WI38 (cell line): ENCODE data around the gene SSNA1.

Experiments
- H3K4me3 ChIP-seq: 2 replicates; pipeline ENCODE4 v1.5.1; 2011; ENCODE audit warnings: low read depth, mild to moderate bottlenecking, control low read depth, low read length
- CTCF ChIP-seq: IDR thresholded peaks from 2 replicates; pipeline ENCODE4 v1.5.1; 2012; ENCODE audit warnings: low read depth, mild to moderate bottlenecking, control low read depth, low read length

Gene SSNA1, protein sequence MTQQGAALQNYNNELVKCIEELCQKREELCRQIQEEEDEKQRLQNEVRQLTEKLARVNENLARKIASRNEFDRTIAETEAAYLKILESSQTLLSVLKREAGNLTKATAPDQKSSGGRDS

GRCh38 chr9:137188490-137189296, at the start of gene SSNA1, which contains the start of gene ANAPC2:
TSS of gene SSNA1 (plus strand) at chr9:137188676. CDS start at chr9:137188727, 51 bp downstream.
TSS of gene ANAPC2 (minus strand) at chr9:137188560. CDS start at chr9:137188532, 28 bp downstream.
- H3K4me3 ChIP-seq: peak within 1 kb of the TSS; percentile 82
- peak; percentile 47; the same call in 1 of the 2 replicates for TF ChIP-seq CTCF

DNA sequence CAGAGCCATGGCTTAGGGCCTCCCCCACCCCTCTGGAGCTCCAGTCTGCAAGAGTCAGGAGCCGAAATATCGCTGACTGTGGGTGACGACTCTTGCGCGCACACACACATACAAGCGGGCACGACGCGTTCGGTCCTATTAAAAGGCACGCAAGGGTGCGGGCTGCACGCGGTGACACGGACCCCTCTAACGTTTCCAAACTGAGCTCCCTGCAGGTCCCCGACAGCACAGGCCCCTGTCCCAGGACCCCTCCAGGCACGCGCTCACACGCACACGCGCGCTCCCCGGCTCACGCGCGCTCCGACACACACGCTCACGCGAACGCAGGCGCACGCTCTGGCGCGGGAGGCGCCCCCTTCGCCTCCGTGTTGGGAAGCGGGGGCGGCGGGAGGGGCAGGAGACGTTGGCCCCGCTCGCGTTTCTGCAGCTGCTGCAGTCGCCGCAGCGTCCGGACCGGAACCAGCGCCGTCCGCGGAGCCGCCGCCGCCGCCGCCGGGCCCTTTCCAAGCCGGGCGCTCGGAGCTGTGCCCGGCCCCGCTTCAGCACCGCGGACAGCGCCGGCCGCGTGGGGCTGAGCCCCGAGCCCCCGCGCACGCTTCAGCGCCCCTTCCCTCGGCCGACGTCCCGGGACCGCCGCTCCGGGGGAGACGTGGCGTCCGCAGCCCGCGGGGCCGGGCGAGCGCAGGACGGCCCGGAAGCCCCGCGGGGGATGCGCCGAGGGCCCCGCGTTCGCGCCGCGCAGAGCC, 49.6 kb upstream of the SSNA1 start, which contains the start of gene GRIN1:
TSS of gene GRIN1 (plus strand) at position 433 of the 746 bp plus-strand sequence. CDS start 333 bp downstream, outside the sequence.
- no peak for TF ChIP-seq CTCF
- H3K4me3 ChIP-seq: no peak within 1 kb of the TSS

DNA sequence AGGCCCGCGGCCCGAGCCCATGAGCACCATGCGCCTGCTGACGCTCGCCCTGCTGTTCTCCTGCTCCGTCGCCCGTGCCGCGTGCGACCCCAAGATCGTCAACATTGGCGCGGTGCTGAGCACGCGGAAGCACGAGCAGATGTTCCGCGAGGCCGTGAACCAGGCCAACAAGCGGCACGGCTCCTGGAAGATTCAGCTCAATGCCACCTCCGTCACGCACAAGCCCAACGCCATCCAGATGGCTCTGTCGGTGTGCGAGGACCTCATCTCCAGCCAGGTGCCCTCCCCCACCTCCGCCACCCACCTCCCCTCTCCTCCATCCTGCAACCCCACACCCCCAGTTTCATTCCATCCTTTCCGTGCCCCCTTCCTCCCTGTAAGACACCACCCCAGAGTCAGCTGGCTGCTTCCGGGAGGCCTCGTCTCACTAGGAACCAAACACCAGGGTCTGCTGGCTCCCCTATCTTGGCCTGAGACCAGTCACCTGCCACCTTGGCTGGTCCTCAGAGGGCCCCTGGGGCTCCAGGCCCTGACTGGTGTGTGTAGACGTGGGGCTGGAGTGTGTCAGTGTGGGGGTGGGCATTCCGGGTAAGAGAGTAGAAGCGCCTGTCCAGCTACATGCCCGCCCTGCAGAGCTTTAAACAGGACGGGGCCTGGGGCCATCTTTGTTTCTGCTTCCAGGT, 48.9 kb upstream of the SSNA1 start:
- no peak for TF ChIP-seq CTCF
- H3K4me3 ChIP-seq: no peak overlapping the region

GRCh38 chr9:137140151-137141012, 48.1 kb upstream of the SSNA1 start:
- no peak overlapping the region for H3K4me3 ChIP-seq

GRCh38 chr9:137141050-137141810, 47.2 kb upstream of the SSNA1 start:
- TF ChIP-seq CTCF: no peak
- H3K4me3 ChIP-seq: no peak overlapping the region

More at GRCh38 chr9:137140151-137141012, 48.1 kb upstream of the SSNA1 start:
- no peak for TF ChIP-seq CTCF
